Measurements from ENCODE around the gene NACA. TPM values are rescaled to one million over a fixed set of nuclear protein-coding genes. Genes with fewer than 3 reads are reported as not detected.
A peak's percentile ranks its signal among the peaks of the same experiment; 100 is the strongest.

The NACA gene
- total RNA-seq, 1 donor from 2014 or later: 1,104 TPM

DNA sequence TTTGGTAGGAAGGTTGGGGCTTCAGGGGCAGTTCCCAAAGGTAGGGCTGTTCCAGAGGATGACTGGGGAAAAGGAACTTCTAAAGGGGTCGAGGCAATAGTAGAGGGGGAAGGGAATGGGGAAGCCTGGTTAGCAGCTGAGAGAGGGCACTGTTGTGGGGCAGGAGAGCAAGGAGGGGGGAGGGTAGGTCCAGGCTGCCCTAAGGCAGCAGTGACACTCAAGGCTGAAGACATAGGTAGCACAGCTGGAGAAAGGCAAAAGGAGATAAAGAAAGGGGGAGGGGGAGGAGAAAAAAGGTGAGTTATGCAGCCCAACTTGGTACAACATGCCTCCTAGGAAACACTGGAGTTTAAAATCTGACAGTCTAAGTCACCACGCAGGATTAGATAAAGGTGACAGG lies 3.9 kb downstream of the NACA start:
- peak overlapping the region; percentile 76 for H3K27ac Mint-ChIP-seq
- ATAC-seq (ENCODE audit: low read depth) (no peak), DNase-seq (no peak)
- TF ChIP-seq, protein P1, sequence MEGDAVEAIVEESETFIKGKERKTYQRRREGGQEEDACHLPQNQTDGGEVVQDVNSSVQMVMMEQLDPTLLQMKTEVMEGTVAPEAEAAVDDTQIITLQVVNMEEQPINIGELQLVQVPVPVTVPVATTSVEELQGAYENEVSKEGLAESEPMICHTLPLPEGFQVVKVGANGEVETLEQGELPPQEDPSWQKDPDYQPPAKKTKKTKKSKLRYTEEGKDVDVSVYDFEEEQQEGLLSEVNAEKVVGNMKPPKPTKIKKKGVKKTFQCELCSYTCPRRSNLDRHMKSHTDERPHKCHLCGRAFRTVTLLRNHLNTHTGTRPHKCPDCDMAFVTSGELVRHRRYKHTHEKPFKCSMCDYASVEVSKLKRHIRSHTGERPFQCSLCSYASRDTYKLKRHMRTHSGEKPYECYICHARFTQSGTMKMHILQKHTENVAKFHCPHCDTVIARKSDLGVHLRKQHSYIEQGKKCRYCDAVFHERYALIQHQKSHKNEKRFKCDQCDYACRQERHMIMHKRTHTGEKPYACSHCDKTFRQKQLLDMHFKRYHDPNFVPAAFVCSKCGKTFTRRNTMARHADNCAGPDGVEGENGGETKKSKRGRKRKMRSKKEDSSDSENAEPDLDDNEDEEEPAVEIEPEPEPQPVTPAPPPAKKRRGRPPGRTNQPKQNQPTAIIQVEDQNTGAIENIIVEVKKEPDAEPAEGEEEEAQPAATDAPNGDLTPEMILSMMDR (IDR thresholded peaks at IDR 0.05): no peak
- intact Hi-C loops (cut with micrococcal nuclease): no loop called here
- peaks cover 75% of the 10 kb centered on the region for H3K36me3 Mint-ChIP-seq (ENCODE audit: low read depth)
- peaks cover 81% of the 10 kb centered on the region for H3K4me1 Mint-ChIP-seq
- H3K9me3 Mint-ChIP-seq: no peaks in the 10 kb centered on the region
- peak overlapping the region; percentile 39 for H3K4me3 Mint-ChIP-seq
- ChIA-PET POLR2A (interaction anchor here (0.7 to 6.0 kb wide), 4 partner anchors 21 to 85 kb away, joined by 3 to 39 read pairs (median 6); partner anchors contain the start of gene PTGES3), CTCF (no interaction called here)
- H3K27me3 Mint-ChIP-seq: no peaks in the 10 kb centered on the region

DNA sequence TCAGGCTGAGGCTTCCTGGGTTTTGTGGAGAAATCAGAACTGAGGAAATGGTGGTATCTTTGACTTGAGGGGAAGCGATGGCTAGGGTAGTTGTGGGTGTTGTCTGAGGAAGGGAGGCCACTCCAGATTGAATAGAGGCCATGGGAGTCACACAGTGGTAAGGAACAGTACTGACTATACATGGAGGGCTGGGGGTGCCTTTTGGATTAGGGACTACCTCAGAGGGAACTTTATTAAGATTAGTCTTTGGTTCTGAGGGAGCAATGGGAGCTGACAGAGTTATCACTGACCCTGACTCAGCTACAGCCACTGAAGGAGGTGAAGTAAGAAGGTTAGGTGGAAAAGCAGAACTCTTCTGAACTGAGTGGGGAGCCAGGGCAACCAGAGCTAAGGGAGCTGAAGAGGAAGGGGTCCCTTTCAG lies 4.4 kb downstream of the NACA start:
- H3K4me3 Mint-ChIP-seq: peak overlapping the region; percentile 39
- DNase-seq: no peak
- peaks cover 81% of the 10 kb centered on the region for H3K4me1 Mint-ChIP-seq
- intact Hi-C loops (cut with micrococcal nuclease): no loop called here
- peaks cover 80% of the 10 kb centered on the region for H3K36me3 Mint-ChIP-seq (ENCODE audit: low read depth)
- H3K27ac Mint-ChIP-seq: peak overlapping the region; percentile 76
- ChIA-PET CTCF (no interaction called here), POLR2A (interaction anchor here (0.7 to 6.0 kb wide), 5 partner anchors 20 to 86 kb away, joined by 3 to 39 read pairs (median 3); partner anchors contain the start of gene PTGES3)
- no peaks in the 10 kb centered on the region for H3K27me3 Mint-ChIP-seq
- TF ChIP-seq, protein P1 (IDR thresholded peaks at IDR 0.05): no peak
- ATAC-seq (ENCODE audit: low read depth): no peak
- no peaks in the 10 kb centered on the region for H3K9me3 Mint-ChIP-seq

DNA sequence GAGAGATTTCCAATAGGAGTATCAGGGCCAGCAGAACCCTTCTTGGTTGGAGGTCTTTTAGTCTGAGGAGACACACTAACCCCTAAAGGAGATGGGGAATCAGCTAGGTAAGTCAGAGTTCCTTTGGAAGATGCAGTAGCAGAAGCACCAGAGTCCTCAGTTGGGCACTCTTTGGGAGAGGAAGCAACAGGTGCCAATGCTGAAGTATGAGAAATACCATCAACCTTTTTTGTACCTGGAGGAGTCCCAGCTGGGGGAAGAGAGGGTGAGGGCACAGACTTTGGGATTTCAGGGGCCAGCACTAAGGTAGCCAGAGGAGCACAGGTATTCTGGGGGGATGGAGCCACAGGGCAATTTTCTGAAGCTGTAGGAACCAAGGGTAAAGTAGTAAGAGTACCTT lies 6.0 kb downstream of the NACA start:
- ChIA-PET POLR2A (interaction anchor here (0.6 to 6.0 kb wide), 3 partner anchors 31 to 60 kb away, joined by 3 to 39 read pairs (median 3); partner anchors contain the start of gene PTGES3), CTCF (no interaction called here)
- TF ChIP-seq, protein P1 (IDR thresholded peaks at IDR 0.05): no peak
- Mint-ChIP-seq H3K4me1 (peaks cover 75% of the 10 kb centered on the region), H3K27me3 (no peaks in the 10 kb centered on the region), H3K36me3 (ENCODE audit: low read depth) (peaks cover 83% of the 10 kb centered on the region), H3K9me3 (no peaks in the 10 kb centered on the region), H3K4me3 (no peak overlapping the region), H3K27ac (peak overlapping the region; percentile 75)
- ATAC-seq (ENCODE audit: low read depth) (no peak), DNase-seq (no peak)
- intact Hi-C loops (cut with micrococcal nuclease): no loop called here

DNA sequence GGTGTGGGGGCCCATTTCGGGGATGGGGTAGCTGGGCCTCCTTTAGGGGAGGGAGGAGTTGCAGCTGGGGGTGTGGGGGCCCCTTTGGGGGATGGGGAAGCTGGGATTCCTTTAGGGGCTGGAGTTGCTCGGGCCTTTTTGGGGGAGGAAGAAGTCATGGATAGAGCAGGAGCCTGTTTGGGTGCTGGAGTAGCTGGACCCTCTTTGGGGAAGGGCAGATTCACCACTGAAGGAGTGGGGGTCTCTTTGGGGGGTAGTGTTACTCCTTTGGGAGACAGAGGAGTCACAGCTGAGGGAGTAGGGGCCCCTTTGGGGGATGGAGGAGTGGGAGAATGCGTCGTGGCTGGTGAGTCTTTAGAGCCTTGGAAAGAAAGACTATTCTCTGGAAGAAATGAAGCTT lies 6.5 kb downstream of the NACA start:
- CTCF ChIA-PET: no interaction called here
- H3K9me3 Mint-ChIP-seq: no peaks in the 10 kb centered on the region
- no peak overlapping the region for H3K4me3 Mint-ChIP-seq
- H3K36me3 Mint-ChIP-seq (ENCODE audit: low read depth): peaks cover 83% of the 10 kb centered on the region
- POLR2A ChIA-PET: interaction anchor here (0.6 to 6.0 kb wide), 3 partner anchors 31 to 805 kb away, joined by 3 to 39 read pairs (median 5); partner anchors contain the start of gene PTGES3
- ATAC-seq (ENCODE audit: low read depth) (no peak), DNase-seq (no peak)
- H3K27ac Mint-ChIP-seq: peak overlapping the region; percentile 75
- H3K4me1 Mint-ChIP-seq: peaks cover 71% of the 10 kb centered on the region
- TF ChIP-seq, protein P1 (IDR thresholded peaks at IDR 0.05): no peak
- intact Hi-C loops (cut with micrococcal nuclease): no loop called here
- H3K27me3 Mint-ChIP-seq: no peaks in the 10 kb centered on the region

DNA sequence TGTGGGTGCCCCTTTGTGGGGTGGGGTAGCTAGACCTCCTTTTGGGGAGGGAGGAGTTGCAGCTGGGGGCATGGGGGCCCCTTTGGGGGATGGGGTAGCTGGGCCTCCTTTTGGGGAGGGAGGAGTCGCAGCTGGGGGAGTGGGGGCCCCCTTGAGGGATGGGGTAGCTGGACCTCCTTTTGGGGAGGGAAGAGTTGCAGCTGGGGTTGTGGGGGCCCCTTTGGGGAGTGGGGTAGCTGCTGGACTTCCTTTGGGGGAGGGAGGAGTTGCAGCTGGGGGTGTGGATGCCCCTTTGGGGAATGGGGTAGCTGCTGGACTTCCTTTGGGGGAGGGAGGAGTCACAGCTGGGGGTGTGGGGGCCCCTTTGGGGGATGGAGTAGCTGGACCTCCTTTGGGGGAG lies 7.0 kb downstream of the NACA start:
- DNase-seq (no peak), ATAC-seq (ENCODE audit: low read depth) (no peak)
- H3K27me3 Mint-ChIP-seq: no peaks in the 10 kb centered on the region
- CTCF ChIA-PET: no interaction called here
- H3K36me3 Mint-ChIP-seq (ENCODE audit: low read depth): peaks cover 85% of the 10 kb centered on the region
- peaks cover 66% of the 10 kb centered on the region for H3K4me1 Mint-ChIP-seq
- H3K9me3 Mint-ChIP-seq: no peaks in the 10 kb centered on the region
- intact Hi-C loops (cut with micrococcal nuclease): no loop called here
- TF ChIP-seq, protein P1 (IDR thresholded peaks at IDR 0.05): no peak
- POLR2A ChIA-PET: interaction anchor here (0.6 to 6.0 kb wide), 4 partner anchors 18 to 805 kb away, joined by 3 to 39 read pairs (median 5); partner anchors contain the start of genes PRIM1 and PTGES3
- H3K4me3 Mint-ChIP-seq: no peak overlapping the region
- no peak overlapping the region for H3K27ac Mint-ChIP-seq
